ENCODE results near the gene BCOR.

BCOR gene

DNA sequence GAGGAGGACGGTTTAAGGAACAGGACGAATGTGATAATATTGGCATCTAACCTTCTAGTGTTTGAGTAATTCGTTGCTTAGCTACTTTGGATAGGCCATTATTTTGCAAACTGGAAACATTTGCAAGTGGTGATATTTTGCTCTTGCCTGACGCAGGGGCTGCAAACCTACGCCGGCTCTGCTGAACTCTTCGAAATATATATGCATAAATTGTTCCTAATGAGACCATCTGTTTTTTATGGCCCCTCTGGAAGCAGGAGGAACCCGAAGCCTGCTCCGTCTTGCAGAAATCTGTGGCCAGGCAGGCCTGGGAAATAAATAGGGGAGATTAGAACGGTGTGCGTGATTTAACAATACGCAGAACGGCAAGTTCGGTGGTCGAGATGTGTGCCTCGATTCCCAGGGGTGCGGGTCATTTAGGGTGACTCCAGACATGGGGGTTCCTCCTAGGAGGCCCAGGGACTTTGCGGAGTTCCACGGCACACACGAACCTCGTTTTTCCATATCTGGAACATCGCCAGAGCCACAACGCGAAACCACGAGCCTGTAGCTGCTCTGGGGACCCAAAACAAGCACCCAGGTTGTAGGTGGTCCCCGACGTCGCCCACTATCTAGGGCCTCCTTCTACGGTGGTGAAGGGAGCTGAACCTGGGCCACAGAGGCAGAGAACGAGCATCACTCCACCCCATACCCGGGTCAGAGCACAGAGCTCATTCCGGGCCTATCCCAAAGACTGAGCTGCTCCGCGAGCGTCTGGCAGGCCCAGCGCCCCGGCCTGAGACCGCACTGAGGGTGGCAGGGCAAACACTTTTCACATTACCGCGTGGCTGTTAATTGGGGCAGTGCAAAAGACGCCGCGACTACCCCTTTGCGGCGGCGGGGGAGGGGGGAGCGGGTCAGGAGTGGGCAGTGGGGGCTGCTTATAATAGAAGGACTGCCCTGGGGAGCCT is 89.7 kb downstream of the BCOR start:
- Histone ChIP-seq H3K9ac (ENCODE audit: low read length in 2 of 2) (no peak overlapping the region), H3K36me3 (ENCODE audit: control insufficient read depth in 2 of 2, insufficient read depth in 2 of 2, low read length in 2 of 2) (no peaks in the 10 kb centered on the region), H3K4me3 (ENCODE audit: low read length in 2 of 2) (no peak overlapping the region), H3K9me3 (ENCODE audit: control insufficient read depth in 2 of 2, low read length in 2 of 2) (no peaks in the 10 kb centered on the region), H3K27me3 (ENCODE audit: control insufficient read depth in 1 of 2, insufficient read depth in 2 of 2, low read length in 2 of 2) (peaks cover 0 to 26% of the 10 kb centered on the region in 2 donors), H3K4me1 (ENCODE audit: control insufficient read depth, insufficient read depth, low read length) (peaks cover 41% of the 10 kb centered on the region), H3K27ac (ENCODE audit: low read length) (no peak overlapping the region)

DNA sequence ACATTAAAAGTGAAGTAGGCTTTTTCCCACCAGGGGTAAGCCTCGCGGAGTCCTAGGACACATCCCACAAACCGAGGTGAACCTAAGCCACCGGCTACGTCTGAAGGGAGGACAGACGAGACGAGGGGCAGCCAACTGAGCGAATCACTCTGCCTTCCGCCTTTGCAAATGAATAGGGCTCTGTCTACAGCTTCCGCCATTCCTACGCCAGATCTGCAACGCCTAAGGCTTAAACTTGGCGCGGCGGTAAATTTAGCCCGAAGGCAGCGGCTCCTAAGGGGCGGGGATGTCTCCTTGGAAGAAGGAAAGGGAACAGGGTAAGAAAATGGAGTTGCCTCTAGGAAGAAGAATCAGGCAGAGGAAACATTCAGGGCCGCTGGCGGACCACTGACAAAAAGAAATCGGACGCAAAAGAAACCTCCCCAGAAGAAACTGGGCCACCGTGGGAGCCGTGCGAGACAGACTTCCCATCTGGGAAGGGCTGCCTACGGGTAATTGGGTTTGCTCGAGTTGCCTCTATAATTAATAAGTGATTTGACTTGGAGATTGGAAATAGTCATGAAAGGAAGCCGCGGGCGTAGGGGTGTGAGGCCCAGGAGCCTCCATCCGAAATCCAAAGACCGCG is 90.5 kb downstream of the BCOR start:
- Histone ChIP-seq H3K27ac (ENCODE audit: low read length) (no peak overlapping the region), H3K9ac (ENCODE audit: low read length in 2 of 2) (no peak overlapping the region), H3K4me1 (ENCODE audit: control insufficient read depth, insufficient read depth, low read length) (peaks cover 33% of the 10 kb centered on the region), H3K4me3 (ENCODE audit: low read length in 2 of 2) (no peak overlapping the region), H3K27me3 (ENCODE audit: control insufficient read depth in 1 of 2, insufficient read depth in 2 of 2, low read length in 2 of 2) (peaks cover 0 to 22% of the 10 kb centered on the region in 2 donors), H3K9me3 (ENCODE audit: control insufficient read depth in 2 of 2, low read length in 2 of 2) (no peaks in the 10 kb centered on the region), H3K36me3 (ENCODE audit: control insufficient read depth in 2 of 2, insufficient read depth in 2 of 2, low read length in 2 of 2) (no peaks in the 10 kb centered on the region)

DNA sequence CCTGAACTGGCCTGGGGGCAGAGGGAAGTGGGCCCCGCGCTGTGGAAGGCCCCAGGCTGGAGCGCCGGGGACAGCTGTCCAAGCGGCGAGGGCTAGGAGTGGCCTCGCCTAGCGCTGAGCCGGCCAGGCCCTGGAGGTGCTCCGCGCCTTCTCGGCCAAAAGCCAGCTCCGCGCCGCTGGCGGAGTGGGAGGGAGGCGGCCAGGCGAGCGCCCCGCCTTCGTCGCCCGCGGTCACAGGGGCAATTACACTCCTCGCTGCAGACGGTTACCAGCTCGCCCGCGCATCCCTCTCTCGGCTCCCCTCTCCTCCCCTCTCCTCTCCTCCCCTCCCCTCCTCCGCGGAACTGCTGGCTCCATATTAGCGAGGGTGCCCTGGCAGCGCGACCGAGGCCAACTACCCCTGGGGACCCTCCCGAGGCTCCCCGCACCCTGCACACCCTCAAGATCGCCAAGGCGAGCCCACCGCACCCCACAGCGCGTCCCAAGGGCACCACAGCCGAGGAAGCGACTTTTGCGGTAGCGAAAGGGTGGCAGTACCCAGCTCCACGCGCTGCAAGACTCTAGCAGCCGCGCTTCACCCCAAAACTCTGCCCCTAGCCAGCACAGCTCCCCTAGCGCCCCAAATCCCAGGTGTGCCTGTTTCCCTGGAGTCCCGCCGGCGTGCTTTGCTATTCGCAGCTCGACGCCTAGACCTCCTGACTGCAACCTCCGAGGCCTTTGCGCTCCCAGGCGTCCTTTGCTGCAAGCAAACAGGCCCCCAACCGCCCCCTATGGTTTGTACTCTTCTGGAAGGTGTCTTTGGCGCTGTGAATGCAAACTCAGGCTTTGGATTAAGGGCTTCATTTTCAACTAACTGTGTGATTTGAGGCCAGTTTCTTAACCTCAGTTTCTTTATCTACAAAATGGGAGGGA is 91.4 kb downstream of the BCOR start:
- H3K36me3 ChIP-seq (ENCODE audit: control insufficient read depth in 2 of 2, insufficient read depth in 2 of 2, low read length in 2 of 2), result no peaks in the 10 kb centered on the region
- H3K27me3 ChIP-seq (ENCODE audit: control insufficient read depth in 1 of 2, insufficient read depth in 2 of 2, low read length in 2 of 2), result peaks cover 0 to 16% of the 10 kb centered on the region in 2 donors
- no peak overlapping the region for H3K4me3 ChIP-seq (ENCODE audit: low read length in 2 of 2)
- no peak overlapping the region for H3K9ac ChIP-seq (ENCODE audit: low read length in 2 of 2)
- H3K4me1 ChIP-seq (ENCODE audit: control insufficient read depth, insufficient read depth, low read length), result peaks cover 25% of the 10 kb centered on the region
- H3K9me3 ChIP-seq (ENCODE audit: control insufficient read depth in 2 of 2, low read length in 2 of 2), result no peaks in the 10 kb centered on the region
- no peak overlapping the region for H3K27ac ChIP-seq (ENCODE audit: low read length)

- peak overlapping the region in 1 of 2 donors; percentile 28 for H3K9ac ChIP-seq (ENCODE audit: low read length in 2 of 2)
These were observed 92.3 kb downstream of the BCOR start for GRCh38 chrX:40005292-40006011.

GRCh38 chrX:40004921-40005291 is 92.9 kb downstream of the BCOR start:
- no peaks in the 10 kb centered on the region for H3K9me3 ChIP-seq (ENCODE audit: control insufficient read depth in 2 of 2, low read length in 2 of 2)
- no peaks in the 10 kb centered on the region for H3K36me3 ChIP-seq (ENCODE audit: control insufficient read depth in 2 of 2, insufficient read depth in 2 of 2, low read length in 2 of 2)
- peaks cover 0 to 9% of the 10 kb centered on the region in 2 donors for H3K27me3 ChIP-seq (ENCODE audit: control insufficient read depth in 1 of 2, insufficient read depth in 2 of 2, low read length in 2 of 2)
- H3K4me3 ChIP-seq (ENCODE audit: low read length in 2 of 2), result peak overlapping the region in 1 of 2 donors; percentile 29
- H3K27ac ChIP-seq (ENCODE audit: low read length), result no peak overlapping the region
- peaks cover 18% of the 10 kb centered on the region for H3K4me1 ChIP-seq (ENCODE audit: control insufficient read depth, insufficient read depth, low read length)
- peak overlapping the region in 1 of 2 donors; percentile 28 for H3K9ac ChIP-seq (ENCODE audit: low read length in 2 of 2)

More at GRCh38 chrX:40005292-40006011, 92.3 kb downstream of the BCOR start:
- no peak overlapping the region for H3K27ac ChIP-seq (ENCODE audit: low read length)
- H3K4me1 ChIP-seq (ENCODE audit: control insufficient read depth, insufficient read depth, low read length), result peaks cover 19% of the 10 kb centered on the region
- peaks cover 0 to 9% of the 10 kb centered on the region in 2 donors for H3K27me3 ChIP-seq (ENCODE audit: control insufficient read depth in 1 of 2, insufficient read depth in 2 of 2, low read length in 2 of 2)
- no peaks in the 10 kb centered on the region for H3K9me3 ChIP-seq (ENCODE audit: control insufficient read depth in 2 of 2, low read length in 2 of 2)
- H3K36me3 ChIP-seq (ENCODE audit: control insufficient read depth in 2 of 2, insufficient read depth in 2 of 2, low read length in 2 of 2), result no peaks in the 10 kb centered on the region
- H3K4me3 ChIP-seq (ENCODE audit: low read length in 2 of 2), result peak overlapping the region in 1 of 2 donors; percentile 29

DNA sequence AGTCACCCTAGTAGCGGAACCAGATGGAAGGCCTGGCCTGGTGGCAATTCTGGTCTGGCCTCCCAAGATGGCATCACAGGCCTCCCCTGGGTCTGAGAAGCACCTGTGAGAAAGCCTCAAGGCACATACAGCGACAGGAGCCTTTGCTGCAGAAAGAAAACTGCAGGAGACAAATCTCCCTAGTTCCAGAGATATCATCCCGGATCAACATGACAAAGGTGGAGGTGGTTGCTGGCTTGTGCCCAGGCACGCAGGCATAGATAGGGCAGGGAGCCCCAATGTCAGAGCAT is 93.6 kb downstream of the BCOR start:
- H3K27ac ChIP-seq (ENCODE audit: low read length), result no peak overlapping the region
- H3K36me3 ChIP-seq (ENCODE audit: control insufficient read depth in 2 of 2, insufficient read depth in 2 of 2, low read length in 2 of 2), result no peaks in the 10 kb centered on the region
- H3K4me3 ChIP-seq (ENCODE audit: low read length in 2 of 2), result no peak overlapping the region
- no peak overlapping the region for H3K9ac ChIP-seq (ENCODE audit: low read length in 2 of 2)
- peaks cover 12% of the 10 kb centered on the region for H3K4me1 ChIP-seq (ENCODE audit: control insufficient read depth, insufficient read depth, low read length)
- H3K9me3 ChIP-seq (ENCODE audit: control insufficient read depth in 2 of 2, low read length in 2 of 2), result no peaks in the 10 kb centered on the region
- H3K27me3 ChIP-seq (ENCODE audit: control insufficient read depth in 1 of 2, insufficient read depth in 2 of 2, low read length in 2 of 2), result peaks cover 0 to 9% of the 10 kb centered on the region in 2 donors

DNA sequence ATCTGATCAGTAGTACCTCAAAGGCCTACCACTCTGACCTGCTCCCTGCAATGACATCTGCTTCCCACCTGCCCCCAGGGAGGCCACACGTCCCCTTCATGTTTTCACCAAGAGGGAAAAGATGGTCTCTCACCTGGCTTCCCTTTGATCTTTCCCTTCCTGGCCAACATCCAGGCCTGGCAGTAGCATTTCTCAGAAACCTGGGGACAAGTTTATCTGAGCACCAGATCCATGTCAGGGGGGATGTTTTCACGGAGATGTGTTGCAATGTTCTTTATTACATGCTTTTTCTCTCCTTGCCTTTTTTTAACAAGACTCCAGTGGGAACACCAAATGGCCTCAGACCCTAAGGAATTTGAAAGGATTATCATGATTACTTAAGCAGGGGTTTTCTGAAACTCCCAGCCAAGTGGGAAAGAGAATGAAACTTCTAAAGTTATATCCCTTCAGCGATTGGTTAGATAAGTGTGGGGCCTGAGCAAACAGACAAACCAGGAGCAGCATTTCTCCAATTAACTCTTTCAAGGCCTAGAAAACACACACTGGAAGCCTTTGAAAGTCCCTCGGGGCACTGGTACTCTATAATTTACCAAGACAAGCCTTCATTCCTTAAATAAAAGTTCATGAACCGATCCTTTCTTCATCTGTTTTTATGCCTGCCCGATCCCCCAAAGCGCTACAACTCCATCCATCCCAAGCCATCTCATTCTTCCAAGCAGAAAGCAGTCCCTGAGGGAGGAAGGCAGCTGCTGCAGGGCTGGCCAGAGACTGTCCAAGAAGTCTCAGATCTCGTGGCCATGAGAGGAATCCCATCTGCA is 94.1 kb downstream of the BCOR start:
- Histone ChIP-seq H3K9me3 (ENCODE audit: control insufficient read depth in 2 of 2, low read length in 2 of 2) (no peaks in the 10 kb centered on the region), H3K36me3 (ENCODE audit: control insufficient read depth in 2 of 2, insufficient read depth in 2 of 2, low read length in 2 of 2) (no peaks in the 10 kb centered on the region), H3K4me1 (ENCODE audit: control insufficient read depth, insufficient read depth, low read length) (peaks cover 12% of the 10 kb centered on the region), H3K27me3 (ENCODE audit: control insufficient read depth in 1 of 2, insufficient read depth in 2 of 2, low read length in 2 of 2) (peaks cover 0 to 9% of the 10 kb centered on the region in 2 donors), H3K9ac (ENCODE audit: low read length in 2 of 2) (no peak overlapping the region), H3K27ac (ENCODE audit: low read length) (no peak overlapping the region), H3K4me3 (ENCODE audit: low read length in 2 of 2) (no peak overlapping the region)

DNA sequence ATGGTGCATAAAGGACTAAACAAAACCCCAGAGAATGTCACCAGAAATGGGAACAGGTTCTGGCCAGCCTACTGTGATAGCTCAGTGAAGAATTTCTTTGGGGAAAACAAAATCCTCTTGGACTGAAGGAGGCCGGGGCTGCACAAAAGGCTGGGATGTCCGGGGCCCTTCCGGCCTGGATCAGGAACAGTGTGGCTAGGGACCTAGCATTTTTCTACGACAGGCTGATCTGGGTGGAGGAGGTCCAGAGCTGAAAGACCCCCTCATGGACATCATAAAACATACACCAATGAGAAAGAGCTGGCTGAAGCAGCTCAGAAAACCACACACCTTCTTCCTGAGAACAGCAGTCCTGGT is 94.7 kb downstream of the BCOR start:
- peaks cover 12% of the 10 kb centered on the region for H3K4me1 ChIP-seq (ENCODE audit: control insufficient read depth, insufficient read depth, low read length)
- no peak overlapping the region for H3K9ac ChIP-seq (ENCODE audit: low read length in 2 of 2)
- H3K36me3 ChIP-seq (ENCODE audit: control insufficient read depth in 2 of 2, insufficient read depth in 2 of 2, low read length in 2 of 2), result no peaks in the 10 kb centered on the region
- H3K4me3 ChIP-seq (ENCODE audit: low read length in 2 of 2), result no peak overlapping the region
- peaks cover 0 to 5% of the 10 kb centered on the region in 2 donors for H3K27me3 ChIP-seq (ENCODE audit: control insufficient read depth in 1 of 2, insufficient read depth in 2 of 2, low read length in 2 of 2)
- H3K9me3 ChIP-seq (ENCODE audit: control insufficient read depth in 2 of 2, low read length in 2 of 2), result no peaks in the 10 kb centered on the region
- H3K27ac ChIP-seq (ENCODE audit: low read length), result no peak overlapping the region
